A673 (cell line): ENCODE measurements around the gene ANKRA2. TPM values are rescaled to one million over a fixed set of nuclear protein-coding genes. Genes with fewer than 3 reads are reported as not detected.

Experiments
- BruUV-seq: library from RNA; stranded (reverse); fragments of 400-500 nt; replicated peaks from 2 replicates; lab custom pipeline; 2021; lab: Mats Ljungman, UMichigan
- CTCF ChIA-PET: fragments of 300-600 bp; sonication (Branson Sonifier 250); formaldehyde crosslinking; loops from one replicate; lab custom pipeline; 2022; ENCODE audit warnings: antibody characterized with exemption; lab: Charles Lee
- POLR2A ChIA-PET: fragments of 300-600 bp; sonication (Branson Sonifier 250); formaldehyde crosslinking; loops from one replicate; lab custom pipeline; 2022; ENCODE audit warnings: antibody characterized with exemption; ENCODE audit not compliant: low non-redundant PET; lab: Charles Lee
- DNase-seq: peaks from one replicate; pipeline ENCODE4 v3.0.0-alpha.2; 2015; ENCODE audit warnings: low spot score
- H3K27ac ChIP-seq: fragments of 200-600 bp; sonication (generic); 2 replicates; pipeline ENCODE4 v1.5.1; 2016; ENCODE audit warnings: mixed run types, low read depth, mild to moderate bottlenecking, mixed read lengths, antibody characterized with exemption, low read length; ENCODE audit not compliant: poor library complexity, severe bottlenecking
- H3K27me3 ChIP-seq: fragments of 200-600 bp; sonication (generic); replicated peaks from 2 replicates; pipeline ENCODE4 v1.6.1; 2017; ENCODE audit warnings: mixed run types, low read depth, mild to moderate bottlenecking, mixed read lengths, antibody characterized with exemption, low read length; ENCODE audit not compliant: insufficient read depth, poor library complexity
- H3K36me3 ChIP-seq: fragments of 200-600 bp; sonication (generic); 2 replicates; pipeline ENCODE4 v1.6.1; 2016; ENCODE audit warnings: mixed run types, mild to moderate bottlenecking, mixed read lengths, antibody characterized with exemption, low read length; ENCODE audit not compliant: insufficient read depth, poor library complexity, severe bottlenecking
- H3K4me1 ChIP-seq: fragments of 200-600 bp; sonication (generic); 2 replicates; pipeline ENCODE4 v1.6.1; 2017; ENCODE audit warnings: mixed run types, mild to moderate bottlenecking, mixed read lengths, antibody characterized with exemption, low read length; ENCODE audit not compliant: insufficient read depth, poor library complexity, severe bottlenecking
- H3K4me3 ChIP-seq: fragments of 200-600 bp; sonication (generic); 2 replicates; pipeline ENCODE4 v1.5.1; 2016; ENCODE audit warnings: low read depth, mixed run types, mild to moderate bottlenecking, mixed read lengths, low read length; ENCODE audit not compliant: poor library complexity, severe bottlenecking
- H3K9me3 ChIP-seq: fragments of 200-600 bp; sonication (generic); 2 replicates; pipeline ENCODE4 v1.6.1; 2016; ENCODE audit warnings: mixed run types, low read depth, mild to moderate bottlenecking, mixed read lengths, antibody characterized with exemption, low read length; ENCODE audit not compliant: poor library complexity, severe bottlenecking
- CTCF ChIP-seq: fragments of 300-800, 200-600 bp; sonication (generic); conservative IDR thresholded peaks from 2 replicates; pipeline ENCODE4 v1.5.1; 2017; ENCODE audit warnings: low read depth, mild to moderate bottlenecking, antibody characterized with exemption, low read length, moderate library complexity, mixed read lengths
- EZH2 ChIP-seq: fragments of 200-600 bp; sonication (generic); IDR thresholded peaks from 2 replicates; pipeline ENCODE4 v1.6.1; 2017; ENCODE audit warnings: borderline replicate concordance, low read depth, mild to moderate bottlenecking, mixed read lengths, antibody characterized with exemption, low read length; ENCODE audit not compliant: poor library complexity, severe bottlenecking
- intact Hi-C: fragments of 100-400 bp; cut with micrococcal nuclease; formaldehyde crosslinking; loops from one replicate; pipeline ENCODE4 v1.10.0; 2022; ENCODE audit not compliant: unreplicated experiment
- total RNA-seq: library from RNA; stranded (reverse); gene quantifications from 2 replicates; pipeline ENCODE4 v1.2.3, GENCODE V29; 2021

Gene ANKRA2
- total RNA-seq, 1 experiment from 2014 or later = 12.8 TPM

DNA sequence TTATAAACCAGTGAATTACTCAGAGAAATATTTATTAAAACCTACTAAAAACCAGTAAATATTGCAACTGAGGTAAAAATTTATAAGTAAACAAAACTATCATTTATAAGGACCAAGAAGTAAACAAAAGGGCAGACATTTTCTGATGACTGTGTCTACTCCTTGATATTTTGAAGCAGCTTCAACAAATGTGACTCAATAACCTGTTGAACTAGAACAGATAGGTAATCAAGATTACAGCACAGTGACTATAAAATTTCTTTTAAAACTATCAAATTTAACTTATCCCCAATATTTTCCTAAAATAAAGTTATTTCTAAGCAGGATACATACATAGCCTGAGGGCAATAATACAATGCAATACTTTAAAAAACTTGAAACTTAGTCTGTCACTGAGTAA, 12.8 kb downstream of the ANKRA2 start:
- TF ChIP-seq EZH2 = no peak
- TF ChIP-seq CTCF = no peak
- intact Hi-C loops = no loop called here
- H3K27ac ChIP-seq = no peak overlapping the region
- no peaks in the 10 kb centered on the region for H3K27me3 ChIP-seq
- DNase-seq = no peak
- ChIA-PET POLR2A (no interaction called here), CTCF (no interaction called here)
- H3K36me3 ChIP-seq = peaks cover 8% of the 10 kb centered on the region
- no peaks in the 10 kb centered on the region for H3K4me1 ChIP-seq
- no peaks in the 10 kb centered on the region for H3K9me3 ChIP-seq
- BruUV-seq = no TSS peak
- no peak overlapping the region for H3K4me3 ChIP-seq

GRCh38 chr5:73550016-73550415, 15.4 kb downstream of the ANKRA2 start:
- CTCF ChIA-PET = interaction anchor here (1.1 kb wide), 1 partner anchor 186 kb away, joined by 3 read pairs; no protein-coding TSS in a partner anchor
- Histone ChIP-seq H3K36me3 (peaks cover 4% of the 10 kb centered on the region), H3K4me3 (no peak overlapping the region), H3K9me3 (no peaks in the 10 kb centered on the region), H3K27ac (no peak overlapping the region), H3K4me1 (no peaks in the 10 kb centered on the region), H3K27me3 (no peaks in the 10 kb centered on the region)
- POLR2A ChIA-PET = no interaction called here
- no TSS peak for BruUV-seq
- TF ChIP-seq EZH2 = no peak
- TF ChIP-seq CTCF = no peak
- no peak for DNase-seq
- intact Hi-C loops = no loop called here

DNA sequence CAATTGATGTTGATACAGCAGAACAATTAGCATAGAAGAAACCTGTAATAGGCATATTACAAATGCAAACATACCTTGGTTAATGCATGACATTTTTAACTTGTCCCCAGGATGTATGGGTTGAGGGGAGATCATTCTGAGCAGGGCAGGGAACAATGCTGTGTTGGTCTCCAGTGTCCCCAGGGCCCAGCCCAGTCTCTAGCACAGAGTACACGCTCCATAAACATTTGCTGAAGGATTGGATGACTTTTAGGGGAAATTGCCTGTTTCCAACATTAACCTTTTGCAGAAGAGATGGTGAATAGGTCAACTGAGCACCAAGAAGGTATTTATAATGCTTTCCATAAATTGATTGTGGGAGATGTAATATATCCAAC, 20.0 kb downstream of the ANKRA2 start:
- CTCF ChIA-PET = no interaction called here
- no TSS peak for BruUV-seq
- no peaks in the 10 kb centered on the region for H3K9me3 ChIP-seq
- no peak for DNase-seq
- intact Hi-C loops = no loop called here
- H3K27ac ChIP-seq = no peak overlapping the region
- H3K4me1 ChIP-seq = no peaks in the 10 kb centered on the region
- H3K36me3 ChIP-seq = no peaks in the 10 kb centered on the region
- no peak for TF ChIP-seq CTCF
- POLR2A ChIA-PET = no interaction called here
- H3K4me3 ChIP-seq = no peak overlapping the region
- no peaks in the 10 kb centered on the region for H3K27me3 ChIP-seq
